Measurements from ENCODE around the gene ZNF414. TPM values are rescaled to one million over a fixed set of nuclear protein-coding genes. Genes with fewer than 3 reads are reported as not detected.

ZNF414 gene
- total and polyA plus RNA-seq, 11 donors = 5.6 to 26.6 (median 14.8) TPM

DNA sequence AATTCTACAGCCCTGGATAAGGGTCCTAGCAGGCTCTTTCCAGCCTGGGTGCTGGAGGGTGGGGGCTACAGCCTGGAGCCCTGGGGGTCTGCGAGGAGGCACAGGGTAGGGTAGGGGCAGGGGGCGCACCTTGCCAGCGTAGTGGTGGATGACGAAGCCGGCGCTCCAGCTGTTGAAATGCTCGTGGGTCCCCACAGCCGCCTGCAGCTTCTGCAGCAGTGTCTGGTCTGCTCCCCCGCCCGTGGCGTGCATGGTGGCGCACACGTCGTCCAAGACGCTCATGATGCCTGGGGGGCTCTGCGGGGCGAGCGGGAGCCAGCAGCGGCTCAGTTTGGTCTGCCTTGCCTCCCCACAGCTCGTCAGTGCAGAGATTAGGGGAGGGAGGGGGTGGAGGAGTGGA is 30.2 kb upstream of the ZNF414 start:
- peaks cover 0 to 5% (median 0%) of the 10 kb centered on the region in 12 donors for H3K4me1 ChIP-seq
- no peak for TF ChIP-seq POLR2A (IDR thresholded peaks at IDR 0.05)
- no peak for TF ChIP-seq CTCF (IDR thresholded peaks at IDR 0.05)
- no peaks in the 10 kb centered on the region for H3K9me3 ChIP-seq
- H3K27ac ChIP-seq = no peak overlapping the region
- DNase-seq = no peak
- no peak overlapping the region for H3K4me3 ChIP-seq
- peaks cover 0 to 55% (median 0%) of the 10 kb centered on the region in 9 donors for H3K36me3 ChIP-seq
- 93 to 96% (median 95%) methylated on average over 18 to 20 of the region's 20 CpGs for WGBS, 4 donors
- ATAC-seq = no peak
- intact Hi-C loops (cut with DNase I) = no loop called here
- no peaks in the 10 kb centered on the region for H3K27me3 ChIP-seq

DNA sequence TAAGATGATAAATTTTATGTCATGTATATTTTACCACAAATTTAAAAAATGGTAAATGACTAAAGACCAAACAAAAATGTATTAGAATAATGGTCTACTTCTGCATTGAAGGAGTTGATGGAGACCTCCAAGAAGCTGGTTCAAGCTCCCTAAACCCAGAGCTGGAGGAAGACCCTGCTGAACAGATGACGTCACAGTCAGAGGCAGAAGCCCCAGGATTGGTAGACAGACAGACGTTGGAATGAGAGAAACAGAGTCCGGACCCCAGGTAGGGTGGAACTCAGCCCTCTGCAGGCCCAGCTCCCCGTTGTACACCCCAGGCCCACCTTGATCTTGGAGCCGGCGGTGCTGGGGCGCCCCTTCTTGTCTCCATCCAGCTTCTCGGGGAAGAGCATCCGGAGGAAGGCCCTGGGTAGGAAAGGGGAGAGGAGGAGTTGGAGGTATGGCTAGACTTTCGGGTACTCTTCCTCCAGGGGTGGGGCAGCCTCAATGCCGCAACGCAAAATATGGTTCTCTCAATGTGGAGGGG is 25.7 kb upstream of the ZNF414 start:
- intact Hi-C loops (cut with DNase I) = no loop called here
- Histone ChIP-seq H3K27ac (no peak overlapping the region), H3K4me1 (peaks cover 0 to 5% (median 0%) of the 10 kb centered on the region in 12 donors), H3K27me3 (no peaks in the 10 kb centered on the region), H3K4me3 (no peak overlapping the region), H3K9me3 (no peaks in the 10 kb centered on the region), H3K36me3 (peaks cover 0 to 60% (median 0%) of the 10 kb centered on the region in 9 donors)
- no peak for ATAC-seq
- TF ChIP-seq POLR2A (IDR thresholded peaks at IDR 0.05) = no peak
- TF ChIP-seq CTCF (IDR thresholded peaks at IDR 0.05) = no peak
- no peak for DNase-seq
- 84 to 95% (median 93%) methylated on average over 12 of the region's 12 CpGs for WGBS, 4 donors

DNA sequence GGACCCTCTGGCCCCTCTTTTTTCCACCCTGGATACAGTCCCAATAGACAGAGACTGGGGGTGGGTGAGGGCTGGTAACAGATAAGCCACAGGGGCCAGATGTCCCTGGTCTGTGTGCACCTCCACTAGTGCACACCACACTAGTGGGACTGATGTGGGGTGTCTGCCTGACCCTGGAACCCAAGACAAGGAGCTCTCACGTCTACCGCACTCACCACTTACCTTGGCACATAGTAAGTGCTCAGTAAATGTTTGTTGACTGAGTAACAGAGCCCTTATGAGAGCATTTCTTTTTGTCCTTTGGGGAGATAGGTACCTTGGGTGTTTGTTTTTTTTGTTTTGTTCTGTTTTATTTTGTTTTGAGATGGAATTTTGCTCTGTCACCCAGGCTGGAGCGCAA is 23.1 kb upstream of the ZNF414 start:
- DNase-seq = no peak
- H3K4me1 ChIP-seq = peaks cover 0 to 5% (median 0%) of the 10 kb centered on the region in 12 donors
- intact Hi-C loops (cut with DNase I) = no loop called here
- peaks cover 0 to 81% (median 0%) of the 10 kb centered on the region in 9 donors for H3K36me3 ChIP-seq
- no peak for TF ChIP-seq CTCF (IDR thresholded peaks at IDR 0.05)
- TF ChIP-seq POLR2A (IDR thresholded peaks at IDR 0.05) = no peak
- 90 to 94% (median 93%) methylated on average over 3 of the region's 3 CpGs for WGBS, 4 donors
- H3K4me3 ChIP-seq = no peak overlapping the region
- no peaks in the 10 kb centered on the region for H3K27me3 ChIP-seq
- H3K9me3 ChIP-seq = no peaks in the 10 kb centered on the region
- ATAC-seq = no peak
- no peak overlapping the region for H3K27ac ChIP-seq

GRCh38 chr19:8536282-8536681 is 22.3 kb upstream of the ZNF414 start:
- no peak for ATAC-seq
- H3K36me3 ChIP-seq = peaks cover 0 to 83% (median 0%) of the 10 kb centered on the region in 9 donors
- H3K27ac ChIP-seq = no peak overlapping the region
- 73 to 81% (median 74%) methylated on average over 17 to 22 of the region's 22 CpGs for WGBS, 4 donors
- H3K4me3 ChIP-seq = no peak overlapping the region
- H3K27me3 ChIP-seq = no peaks in the 10 kb centered on the region
- TF ChIP-seq POLR2A (IDR thresholded peaks at IDR 0.05) (no peak), CTCF (IDR thresholded peaks at IDR 0.05) (no peak)
- intact Hi-C loops (cut with DNase I) = no loop called here
- H3K4me1 ChIP-seq = peaks cover 0 to 5% (median 0%) of the 10 kb centered on the region in 12 donors
- DNase-seq = no peak
- no peaks in the 10 kb centered on the region for H3K9me3 ChIP-seq

Measured in heart left ventricle (tissue), 16 donors.